Neuron (in vitro differentiated cells): Measurements from ENCODE around the gene DAAM2.

Source experiments
- H2AFZ ChIP-seq: one replicate; pipeline ENCODE4 v1.6.1; 2013; ENCODE audit warnings: low read depth, mild to moderate bottlenecking, inconsistent platforms, low read length, moderate library complexity
- H3K27me3 ChIP-seq: one replicate; pipeline ENCODE4 v1.6.1; 2013; ENCODE audit warnings: low read length; ENCODE audit not compliant: insufficient read depth
- H3K36me3 ChIP-seq: one replicate; pipeline ENCODE4 v1.6.1; 2013; ENCODE audit warnings: low read length; ENCODE audit not compliant: insufficient read depth
- H3K4me1 ChIP-seq: one replicate; pipeline ENCODE4 v1.6.1; 2013; ENCODE audit warnings: low read length; ENCODE audit not compliant: insufficient read depth
- H3K4me3 ChIP-seq: 2 replicates; pipeline ENCODE4 v1.5.1; 2013; ENCODE audit warnings: mild to moderate bottlenecking, low read length, moderate library complexity
- H3K9me3 ChIP-seq: one replicate; pipeline ENCODE4 v1.6.1; 2013; ENCODE audit warnings: low read length

Gene DAAM2

GRCh38 chr6:39772559-39773273 is 19.5 kb upstream of the DAAM2 start:
- Histone ChIP-seq H3K36me3 (no peaks in the 10 kb centered on the region), H3K27me3 (peaks cover 2% of the 10 kb centered on the region), H3K4me3 (no peak overlapping the region), H3K9me3 (no peaks in the 10 kb centered on the region), H2AFZ (no peak overlapping the region), H3K4me1 (no peaks in the 10 kb centered on the region)

GRCh38 chr6:39773782-39774181 is 18.4 kb upstream of the DAAM2 start:
- H3K9me3 ChIP-seq = no peaks in the 10 kb centered on the region
- H3K36me3 ChIP-seq = no peaks in the 10 kb centered on the region
- peaks cover 6% of the 10 kb centered on the region for H3K27me3 ChIP-seq
- H2AFZ ChIP-seq = no peak overlapping the region
- H3K4me1 ChIP-seq = no peaks in the 10 kb centered on the region
- H3K4me3 ChIP-seq = no peak overlapping the region

GRCh38 chr6:39776581-39776980 is 15.6 kb upstream of the DAAM2 start:
- no peak overlapping the region for H3K4me3 ChIP-seq
- no peak overlapping the region for H2AFZ ChIP-seq
- no peaks in the 10 kb centered on the region for H3K9me3 ChIP-seq
- peaks cover 4% of the 10 kb centered on the region for H3K27me3 ChIP-seq
- H3K4me1 ChIP-seq = no peaks in the 10 kb centered on the region
- H3K36me3 ChIP-seq = no peaks in the 10 kb centered on the region

GRCh38 chr6:39777218-39777617 is 15.0 kb upstream of the DAAM2 start:
- peaks cover 4% of the 10 kb centered on the region for H3K27me3 ChIP-seq
- no peaks in the 10 kb centered on the region for H3K36me3 ChIP-seq
- H3K9me3 ChIP-seq = no peaks in the 10 kb centered on the region
- no peak overlapping the region for H2AFZ ChIP-seq
- H3K4me3 ChIP-seq = no peak overlapping the region
- H3K4me1 ChIP-seq = no peaks in the 10 kb centered on the region

GRCh38 chr6:39777661-39778060 is 14.5 kb upstream of the DAAM2 start:
- no peaks in the 10 kb centered on the region for H3K9me3 ChIP-seq
- H3K36me3 ChIP-seq = no peaks in the 10 kb centered on the region
- no peaks in the 10 kb centered on the region for H3K4me1 ChIP-seq
- no peak overlapping the region for H2AFZ ChIP-seq
- peaks cover 4% of the 10 kb centered on the region for H3K27me3 ChIP-seq
- H3K4me3 ChIP-seq = no peak overlapping the region

- H3K36me3 ChIP-seq = no peaks in the 10 kb centered on the region
- no peak overlapping the region for H2AFZ ChIP-seq
- no peaks in the 10 kb centered on the region for H3K4me1 ChIP-seq
- H3K9me3 ChIP-seq = no peaks in the 10 kb centered on the region
- no peak overlapping the region for H3K4me3 ChIP-seq
- H3K27me3 ChIP-seq = peaks cover 4% of the 10 kb centered on the region
Observed at GRCh38 chr6:39778581-39779255, 13.5 kb upstream of the DAAM2 start.

- H3K4me3 ChIP-seq = no peak overlapping the region
- H2AFZ ChIP-seq = no peak overlapping the region
- H3K27me3 ChIP-seq = peaks cover 2% of the 10 kb centered on the region
- no peaks in the 10 kb centered on the region for H3K36me3 ChIP-seq
- no peaks in the 10 kb centered on the region for H3K4me1 ChIP-seq
- H3K9me3 ChIP-seq = no peaks in the 10 kb centered on the region
Observed at GRCh38 chr6:39785281-39785680, 6.9 kb upstream of the DAAM2 start.

- Histone ChIP-seq H3K4me1 (no peaks in the 10 kb centered on the region), H2AFZ (no peak overlapping the region), H3K36me3 (no peaks in the 10 kb centered on the region), H3K27me3 (peaks cover 11% of the 10 kb centered on the region), H3K4me3 (no peak overlapping the region), H3K9me3 (no peaks in the 10 kb centered on the region)
Observed at GRCh38 chr6:39786649-39787048, 5.5 kb upstream of the DAAM2 start.

- peaks cover 18% of the 10 kb centered on the region for H3K27me3 ChIP-seq
- no peak overlapping the region for H3K4me3 ChIP-seq
- no peaks in the 10 kb centered on the region for H3K4me1 ChIP-seq
- no peak overlapping the region for H2AFZ ChIP-seq
- H3K36me3 ChIP-seq = no peaks in the 10 kb centered on the region
- no peaks in the 10 kb centered on the region for H3K9me3 ChIP-seq
Observed at GRCh38 chr6:39787322-39787721, 4.9 kb upstream of the DAAM2 start.

- peaks cover 42% of the 10 kb centered on the region for H3K27me3 ChIP-seq
- no peaks in the 10 kb centered on the region for H3K9me3 ChIP-seq
- no peaks in the 10 kb centered on the region for H3K4me1 ChIP-seq
- no peaks in the 10 kb centered on the region for H3K36me3 ChIP-seq
- H3K4me3 ChIP-seq = no peak overlapping the region
- H2AFZ ChIP-seq = no peak overlapping the region
Observed at GRCh38 chr6:39790772-39791171, 1.4 kb upstream of the DAAM2 start.

- no peaks in the 10 kb centered on the region for H3K36me3 ChIP-seq
- H3K4me3 ChIP-seq = no peak overlapping the region
- peaks cover 46% of the 10 kb centered on the region for H3K27me3 ChIP-seq
- no peaks in the 10 kb centered on the region for H3K9me3 ChIP-seq
- no peaks in the 10 kb centered on the region for H3K4me1 ChIP-seq
- no peak overlapping the region for H2AFZ ChIP-seq
Observed at GRCh38 chr6:39791311-39791710, 865 bp upstream of the DAAM2 start.

GRCh38 chr6:39792540-39793450 is 619 bp downstream of the DAAM2 start:
- peak overlapping the region; percentile 37 for H3K4me3 ChIP-seq
- peak overlapping the region; percentile 80 for H2AFZ ChIP-seq
- peaks cover 48% of the 10 kb centered on the region for H3K27me3 ChIP-seq
- H3K9me3 ChIP-seq = no peaks in the 10 kb centered on the region
- no peaks in the 10 kb centered on the region for H3K36me3 ChIP-seq
- H3K4me1 ChIP-seq = no peaks in the 10 kb centered on the region

- H3K36me3 ChIP-seq = no peaks in the 10 kb centered on the region
- no peak overlapping the region for H3K4me3 ChIP-seq
- no peaks in the 10 kb centered on the region for H3K4me1 ChIP-seq
- H2AFZ ChIP-seq = no peak overlapping the region
- H3K27me3 ChIP-seq = peaks cover 52% of the 10 kb centered on the region
- H3K9me3 ChIP-seq = no peaks in the 10 kb centered on the region
Observed at GRCh38 chr6:39793516-39793915, 1.3 kb downstream of the DAAM2 start.
